Gastroesophageal sphincter (tissue), 4 donors: ENCODE data around the gene MESP2. TPM values are rescaled to one million over a fixed set of nuclear protein-coding genes. Genes with fewer than 3 reads are reported as not detected.
A peak's percentile ranks its signal among the peaks of the same experiment; 100 is the strongest.

Source experiments
- ATAC-seq: fragments of 150-250 bp; one replicate; pipeline ENCODE4 v1.9.1; 2016; ENCODE audit warnings: mild to moderate bottlenecking, moderate library complexity
- H3K27ac ChIP-seq, 4 donors: fragments of 200-600 bp; sonication (generic) in 3 of 4; 1 replicate in 3 of 4; 2 replicates in 1 of 4; pipeline ENCODE4 v1.5.1; 2016 to 2019
- H3K27me3 ChIP-seq: fragments of 200-600 bp; sonication (generic); one replicate; pipeline ENCODE4 v1.5.1; 2019
- H3K36me3 ChIP-seq, 2 donors: fragments of 200-600 bp; sonication (generic); one replicate each; pipeline ENCODE4 v1.5.1; 2019; ENCODE audit warnings: control low read depth in 1 of 2
- H3K4me1 ChIP-seq, 3 donors: fragments of 200-600 bp; sonication (generic); 1 replicate in 2 of 3; 2 replicates in 1 of 3; pipeline ENCODE4 v1.5.1; 2016 to 2019; ENCODE audit warnings: control low read depth in 2 of 3
- H3K4me3 ChIP-seq, 2 donors: fragments of 200-600 bp; sonication (generic); one replicate each; pipeline ENCODE4 v1.5.1; 2019; ENCODE audit warnings: mild to moderate bottlenecking in 1 of 2, moderate library complexity in 1 of 2
- H3K9me3 ChIP-seq, 3 donors: fragments of 200-600 bp; sonication (generic); one replicate each; pipeline ENCODE4 v1.5.1; 2017 to 2019; ENCODE audit warnings: control low read depth in 2 of 3
- CTCF ChIP-seq, 4 experiments: fragments of 200-600 bp in 2 of 4; fragments of 450-650 bp in 2 of 4; sonication (generic) in 1 of 4; IDR thresholded peaks; one replicate each; pipeline ENCODE4 v1.5.1; 2017 to 2019; ENCODE audit warnings: antibody characterized with exemption in 4 of 4, mild to moderate bottlenecking in 2 of 4, moderate library complexity in 2 of 4
- EP300 ChIP-seq: sonication (generic); formaldehyde crosslinking; IDR thresholded peaks from one replicate; pipeline ENCODE4 v1.6.1; 2017; ENCODE audit warnings: antibody characterized with exemption, mild to moderate bottlenecking
- POLR2A ChIP-seq, 2 donors: fragments of 450-650 bp; IDR thresholded peaks; one replicate each; pipeline ENCODE4 v1.6.1; 2017; ENCODE audit warnings: antibody characterized with exemption in 2 of 2, mild to moderate bottlenecking in 2 of 2, moderate library complexity in 1 of 2
- POLR2AphosphoS5 ChIP-seq: sonication (generic); formaldehyde crosslinking; IDR thresholded peaks from one replicate; pipeline ENCODE4 v1.6.1; 2017; ENCODE audit warnings: antibody characterized with exemption
- WGBS, 2 donors: methylation state at CpG; one replicate each; pipeline ENCODE4 v1.1.5; 2018; ENCODE audit warnings: low coverage in 1 of 2; 5-methylcytosine and 5-hydroxymethylcytosine counted together
- total RNA-seq, 4 donors: library from RNA; depleted of rRNA; stranded (reverse); fragments of >200 nt; gene quantifications; one replicate each; pipeline ENCODE4 v1.1.0, GENCODE V29; 2016

MESP2 gene
- total RNA-seq, 4 donors from 2014 or later: not detected

- Histone ChIP-seq H3K4me1 (no peaks in the 10 kb centered on the region), H3K9me3 (peaks cover 0 to 7% (median 0%) of the 10 kb centered on the region in 3 donors), H3K27ac (no peak overlapping the region), H3K36me3 (no peaks in the 10 kb centered on the region), H3K27me3 (peaks cover 59% of the 10 kb centered on the region), H3K4me3 (no peak overlapping the region)
- no peak for TF ChIP-seq POLR2A (IDR thresholded peaks at IDR 0.05)
- no peak for TF ChIP-seq CTCF (IDR thresholded peaks at IDR 0.05)
- TF ChIP-seq POLR2AphosphoS5: no peak
- no peak for TF ChIP-seq EP300
- WGBS, 2 donors: 52 to 58% methylated on average over 3 to 8 of the region's 12 CpGs
- ATAC-seq: peak; percentile 58
Measured at GRCh38 chr15:89820666-89821611, 44.8 kb downstream of the MESP2 start.

GRCh38 chr15:89822026-89822425 lies 45.9 kb downstream of the MESP2 start:
- H3K9me3 ChIP-seq: no peaks in the 10 kb centered on the region
- no peak for ATAC-seq
- H3K4me1 ChIP-seq: no peaks in the 10 kb centered on the region
- H3K27me3 ChIP-seq: peaks cover 49% of the 10 kb centered on the region
- 49 to 63% methylated on average over 4 of the region's 11 CpGs for whole genome bisulfite sequencing, 2 donors
- TF ChIP-seq CTCF (IDR thresholded peaks at IDR 0.05) (no peak), POLR2A (IDR thresholded peaks at IDR 0.05) (no peak), EP300 (no peak), POLR2AphosphoS5 (no peak)
- H3K36me3 ChIP-seq: no peaks in the 10 kb centered on the region
- H3K4me3 ChIP-seq: no peak overlapping the region
- no peak overlapping the region for H3K27ac ChIP-seq

- no peak overlapping the region for H3K27ac ChIP-seq
- H3K27me3 ChIP-seq: peaks cover 43% of the 10 kb centered on the region
- 70 to 79% methylated on average over 3 to 5 of the region's 5 CpGs for WGBS, 2 donors
- no peak for ATAC-seq
- no peaks in the 10 kb centered on the region for H3K9me3 ChIP-seq
- H3K4me1 ChIP-seq: peaks cover 0 to 3% (median 0%) of the 10 kb centered on the region in 3 donors
- no peak overlapping the region for H3K4me3 ChIP-seq
- TF ChIP-seq POLR2A (IDR thresholded peaks at IDR 0.05) (no peak), EP300 (no peak), POLR2AphosphoS5 (no peak), CTCF (IDR thresholded peaks at IDR 0.05) (no peak)
- H3K36me3 ChIP-seq: no peaks in the 10 kb centered on the region
Measured at GRCh38 chr15:89822611-89822950, 46.4 kb downstream of the MESP2 start.

GRCh38 chr15:89822951-89823711 lies 47.0 kb downstream of the MESP2 start:
- TF ChIP-seq POLR2A (IDR thresholded peaks at IDR 0.05): no peak
- TF ChIP-seq POLR2AphosphoS5: no peak
- no peak for TF ChIP-seq CTCF (IDR thresholded peaks at IDR 0.05)
- TF ChIP-seq EP300: no peak
- Histone ChIP-seq H3K4me3 (no peak overlapping the region), H3K9me3 (no peaks in the 10 kb centered on the region), H3K36me3 (no peaks in the 10 kb centered on the region), H3K4me1 (peaks cover 0 to 9% (median 4%) of the 10 kb centered on the region in 3 donors), H3K27ac (no peak overlapping the region), H3K27me3 (peaks cover 38% of the 10 kb centered on the region)
- ATAC-seq: no peak
- 67% methylated on average over 3 of the region's 7 CpGs; no CpG with 5 or more reads in 1 of the 2 donors for WGBS, 2 donors
